Stimulated activated CD4-positive, alpha-beta T cell treated with anti-CD3 and anti-CD28 coated beads, TNF-alpha, amount 100 ng/mL, for 4 hours (primary cell): Measurements from ENCODE around the gene TMEM131.
"Not testable (repeated sequence)": the region's sequence is repeated elsewhere in the genome, so short reads cannot be mapped to it uniquely, and the experiment has no call there.

ENCODE experiments used
- DNase-seq, 3 experiments: peaks; one replicate each; pipeline ENCODE4 v3.0.0-alpha.2; 2020; ENCODE audit warnings: low read depth in 3 of 3

Gene TMEM131

GRCh38 chr2:97911206-97911921, 84.4 kb downstream of the TMEM131 start:
- DNase-seq, result no peak

GRCh38 chr2:97910403-97911205, 85.1 kb downstream of the TMEM131 start:
- DNase-seq, result no peak

- DNase-seq, result no peak
These were observed 87.5 kb downstream of the TMEM131 start for GRCh38 chr2:97908208-97908676.

GRCh38 chr2:97907369-97908100, 88.2 kb downstream of the TMEM131 start:
- DNase-seq, result no peak

- no peak for DNase-seq
These were observed 89.4 kb downstream of the TMEM131 start for GRCh38 chr2:97906307-97906706.

GRCh38 chr2:97905294-97905693, 90.5 kb downstream of the TMEM131 start:
- DNase-seq, result no peak

- no peak for DNase-seq
These were observed 93.9 kb downstream of the TMEM131 start for GRCh38 chr2:97901862-97902261.

- DNase-seq, result no peak
These were observed 94.9 kb downstream of the TMEM131 start for GRCh38 chr2:97900806-97901205.

GRCh38 chr2:97893042-97893441, 102.7 kb downstream of the TMEM131 start:
- not testable (repeated sequence) for DNase-seq

GRCh38 chr2:97891611-97892010, 104.1 kb downstream of the TMEM131 start:
- no peak for DNase-seq

- no peak for DNase-seq
These were observed 106.6 kb downstream of the TMEM131 start for GRCh38 chr2:97889156-97889555.

GRCh38 chr2:97885841-97886240, 109.9 kb downstream of the TMEM131 start:
- DNase-seq, result no peak

- DNase-seq, result no peak
These were observed 115.4 kb downstream of the TMEM131 start for GRCh38 chr2:97880334-97880733.

- DNase-seq, result no peak
These were observed 116.9 kb downstream of the TMEM131 start for GRCh38 chr2:97878865-97879264.

- not testable (repeated sequence) for DNase-seq
These were observed 117.4 kb downstream of the TMEM131 start for GRCh38 chr2:97878317-97878716.

- DNase-seq, result no peak
These were observed 124.5 kb downstream of the TMEM131 start for GRCh38 chr2:97871096-97871780.

- no peak for DNase-seq
These were observed 125.3 kb downstream of the TMEM131 start for GRCh38 chr2:97870396-97870843.

GRCh38 chr2:97869722-97870346, 125.9 kb downstream of the TMEM131 start:
- no peak for DNase-seq

- no peak for DNase-seq
These were observed 126.6 kb downstream of the TMEM131 start for GRCh38 chr2:97868986-97869721.

GRCh38 chr2:97863829-97864228, 131.9 kb downstream of the TMEM131 start:
- DNase-seq, result no peak
